ENCODE results near the gene CREB3L2. TPM values are rescaled to one million over a fixed set of nuclear protein-coding genes. Genes with fewer than 3 reads are reported as not detected.
"Not testable (repeated sequence)": the region's sequence is repeated elsewhere in the genome, so short reads cannot be mapped to it uniquely, and the experiment has no call there.

Gene CREB3L2
- total and polyA plus RNA-seq, 2 of the 8 experiments (the other 6 are each of a cell fraction or from before 2014, with no cell fraction given) = 14.4 to 48.3 TPM

DNA sequence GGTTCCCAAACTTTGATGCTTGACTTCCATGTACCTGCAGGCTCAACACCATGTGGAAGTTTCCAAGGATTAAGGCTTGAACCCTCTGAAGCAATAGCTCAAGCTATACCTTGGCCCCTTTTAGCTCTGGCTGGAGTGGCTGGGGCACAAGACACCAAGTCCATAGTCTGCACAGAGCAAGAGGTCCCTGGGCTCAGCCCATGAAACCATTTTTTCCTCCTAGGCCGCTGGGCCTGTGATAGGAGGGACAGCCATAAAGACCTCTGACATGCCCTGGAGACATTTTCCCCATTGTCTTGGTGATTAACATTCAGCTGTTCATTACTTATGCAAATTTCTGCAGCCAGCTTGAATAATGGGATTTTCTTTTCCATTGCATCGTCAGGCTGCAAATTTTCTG is 169.5 kb downstream of the CREB3L2 start (continued):
- TF ChIP-seq PHF8 (conservative IDR thresholded peaks at IDR 0.05; ENCODE audit: low read depth, low read length) (no peak), RAD21 (IDR thresholded peaks at IDR 0.05 in 1 of 2, conservative IDR thresholded peaks at IDR 0.05 in 1 of 2; ENCODE audit: low read depth in 2 of 2, low read length in 2 of 2) (no peak), CEBPB (IDR thresholded peaks at IDR 0.05; ENCODE audit: low read depth, low read length) (no peak), CHD1 (IDR thresholded peaks at IDR 0.05; ENCODE audit: low read depth, low read length) (no peak), ASH2L (IDR thresholded peaks at IDR 0.05; ENCODE audit: low read length) (no peak)
- TF ChIP-seq, protein P1, sequence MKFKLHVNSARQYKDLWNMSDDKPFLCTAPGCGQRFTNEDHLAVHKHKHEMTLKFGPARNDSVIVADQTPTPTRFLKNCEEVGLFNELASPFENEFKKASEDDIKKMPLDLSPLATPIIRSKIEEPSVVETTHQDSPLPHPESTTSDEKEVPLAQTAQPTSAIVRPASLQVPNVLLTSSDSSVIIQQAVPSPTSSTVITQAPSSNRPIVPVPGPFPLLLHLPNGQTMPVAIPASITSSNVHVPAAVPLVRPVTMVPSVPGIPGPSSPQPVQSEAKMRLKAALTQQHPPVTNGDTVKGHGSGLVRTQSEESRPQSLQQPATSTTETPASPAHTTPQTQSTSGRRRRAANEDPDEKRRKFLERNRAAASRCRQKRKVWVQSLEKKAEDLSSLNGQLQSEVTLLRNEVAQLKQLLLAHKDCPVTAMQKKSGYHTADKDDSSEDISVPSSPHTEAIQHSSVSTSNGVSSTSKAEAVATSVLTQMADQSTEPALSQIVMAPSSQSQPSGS (IDR thresholded peaks at IDR 0.05; ENCODE audit: low read length) = no peak

DNA sequence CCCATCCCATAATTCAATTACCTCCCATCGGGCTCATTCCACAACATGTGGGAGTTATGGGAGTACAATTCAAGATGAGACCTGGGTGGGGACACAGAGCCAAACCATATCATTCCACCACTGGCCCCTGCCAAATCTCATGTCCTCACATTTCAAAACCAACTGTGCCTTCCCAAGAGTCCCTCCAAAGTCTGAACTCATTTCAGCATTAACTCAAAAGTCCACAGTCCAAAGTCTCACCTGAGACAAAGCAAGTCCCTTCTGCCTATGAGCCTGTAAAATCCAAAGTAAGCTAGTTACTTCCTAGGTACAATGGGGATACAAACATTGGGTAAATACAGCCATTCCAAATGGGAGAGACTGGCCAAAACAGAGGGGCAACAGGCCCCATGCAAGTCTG is 170.3 kb downstream of the CREB3L2 start:
- DNase-seq (ENCODE audit: low read depth in 1 of 2, low spot score in 2 of 2); H4K8ac ChIP-seq (ENCODE audit: extremely low read depth, insufficient read depth, low read length); H2BK120ac ChIP-seq (replicated peaks; ENCODE audit: low read depth, low read length); H3K4me1 ChIP-seq (replicated peaks in 1 of 4; ENCODE audit: control insufficient read depth in 3 of 4, insufficient read depth in 4 of 4, low read length in 3 of 4); H3K79me1 ChIP-seq (ENCODE audit: low read depth, low read length); H3K4ac ChIP-seq (replicated peaks; ENCODE audit: insufficient read length, low read depth, low read length); H2BK5ac ChIP-seq (ENCODE audit: low read depth, low read length); H2BK20ac ChIP-seq (ENCODE audit: low read length); H3K27ac ChIP-seq (ENCODE audit: low read depth, low read length); H3K36me3 ChIP-seq (ENCODE audit: control insufficient read depth in 2 of 4, insufficient read depth in 4 of 4, low read length in 3 of 4); FAIRE-seq; H3K4me2 ChIP-seq (ENCODE audit: insufficient read depth in 1 of 2, low read depth in 2 of 2, low read length in 2 of 2); H2AK5ac ChIP-seq (ENCODE audit: low read depth, low read length); H3K23me2 ChIP-seq (ENCODE audit: low read depth, low read length); H4K5ac ChIP-seq (ENCODE audit: insufficient read length, low read depth, low read length); H3K4me3 ChIP-seq (ENCODE audit: extremely low read depth in 1 of 4, insufficient read depth in 2 of 4, low read depth in 3 of 4, low read length in 4 of 4); H3K9ac ChIP-seq (replicated peaks in 1 of 4; ENCODE audit: extremely low read depth in 1 of 4, low read depth in 3 of 4, low read length in 3 of 4); H2AFZ ChIP-seq (ENCODE audit: low read length); H3K56ac ChIP-seq (replicated peaks; ENCODE audit: insufficient read length, low read depth, low read length); H4K20me1 ChIP-seq (replicated peaks in 1 of 2; ENCODE audit: control insufficient read depth in 1 of 2, insufficient read depth in 2 of 2, low read length in 2 of 2); H4K91ac ChIP-seq (replicated peaks; ENCODE audit: insufficient read length, low read length); H2BK12ac ChIP-seq (ENCODE audit: low read depth, low read length); H3K27me3 ChIP-seq (replicated peaks in 1 of 4; ENCODE audit: control insufficient read depth in 3 of 4, extremely low read depth in 1 of 4, insufficient read depth in 3 of 4, low read length in 3 of 4); H2BK15ac ChIP-seq (ENCODE audit: low read length); H3K23ac ChIP-seq (ENCODE audit: insufficient read length); H3K79me2 ChIP-seq (ENCODE audit: control insufficient read depth in 1 of 2, insufficient read depth in 2 of 2, low read length in 2 of 2); H3K14ac ChIP-seq (ENCODE audit: insufficient read length); H3K18ac ChIP-seq (ENCODE audit: extremely low read depth, low read length): not testable (repeated sequence)
- 100% methylated on average over 1 of the region's 1 CpG; no CpG with 5 or more reads in 1 of the 2 experiments for WGBS, 2 experiments (ENCODE audit: extremely low coverage in 1 of 2, insufficient coverage in 1 of 2, insufficient read length in 1 of 2, insufficient replicate concordance in 2 of 2, low coverage in 1 of 2, low lambda C conversion rate in 2 of 2, missing lambda C conversion rate in 1 of 2)
- ChIA-PET POLR2A (ENCODE audit: partially characterized antibody) (interaction anchor here (1.2 kb wide), 1 partner anchor 9 kb away, joined by 3 read pairs; no protein-coding TSS in a partner anchor), CTCF (ENCODE audit: partially characterized antibody) (interaction anchor here (1.1 to 1.5 kb wide), 2 partner anchors 10 to 12 kb away, joined by 3 to 4 read pairs; no protein-coding TSS in a partner anchor)
- H3K9me3 ChIP-seq (ENCODE audit: insufficient read depth in 2 of 2, low read depth in 1 of 2, low read length in 1 of 2) = peaks cover 26 to 27% of the 10 kb centered on the region in 2 experiments; a peak in 3 of 4 replicates
